Measurements from ENCODE around the gene NDNF.

The NDNF gene

DNA sequence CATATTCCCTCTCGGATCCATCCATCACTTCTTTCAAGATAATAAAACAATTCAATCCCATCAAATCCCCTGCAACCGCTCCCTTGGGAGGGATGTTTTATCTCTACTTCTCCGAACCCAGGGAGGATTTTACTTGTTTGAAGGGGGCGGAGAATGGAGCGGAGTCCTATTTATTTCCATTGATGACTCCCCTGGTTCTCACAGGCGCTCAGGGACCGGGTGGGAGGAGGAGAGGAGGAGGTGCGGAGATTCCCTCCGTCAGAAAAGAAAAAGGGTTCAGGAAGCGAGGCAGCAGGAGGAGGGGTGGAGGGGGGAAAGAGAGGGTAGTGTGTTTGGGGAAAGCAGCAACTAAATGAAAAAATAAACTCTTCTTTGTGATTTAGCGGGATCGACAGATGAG lies 2.1 kb downstream of the NDNF start:
- no peaks in the 10 kb centered on the region for H3K36me3 ChIP-seq (ENCODE audit: control insufficient read depth in 2 of 2, insufficient read depth in 1 of 2, low read length in 2 of 2)
- no peak overlapping the region for H3K4me3 ChIP-seq (ENCODE audit: low read depth, low read length)
- H3K9me3 ChIP-seq (ENCODE audit: control insufficient read depth, insufficient read depth, low read depth, low read length) = no peaks in the 10 kb centered on the region
- ChIA-PET POLR2A (no interaction called here), CTCF (no interaction called here)
- peak overlapping the region; percentile 62; the same call in 1 of the 2 replicates for H3K27ac ChIP-seq (ENCODE audit: extremely low read depth, low read depth, low read length)
- H3K4me1 ChIP-seq (ENCODE audit: control insufficient read depth, insufficient read depth, low read length) = no peaks in the 10 kb centered on the region
- TF ChIP-seq, protein P1, sequence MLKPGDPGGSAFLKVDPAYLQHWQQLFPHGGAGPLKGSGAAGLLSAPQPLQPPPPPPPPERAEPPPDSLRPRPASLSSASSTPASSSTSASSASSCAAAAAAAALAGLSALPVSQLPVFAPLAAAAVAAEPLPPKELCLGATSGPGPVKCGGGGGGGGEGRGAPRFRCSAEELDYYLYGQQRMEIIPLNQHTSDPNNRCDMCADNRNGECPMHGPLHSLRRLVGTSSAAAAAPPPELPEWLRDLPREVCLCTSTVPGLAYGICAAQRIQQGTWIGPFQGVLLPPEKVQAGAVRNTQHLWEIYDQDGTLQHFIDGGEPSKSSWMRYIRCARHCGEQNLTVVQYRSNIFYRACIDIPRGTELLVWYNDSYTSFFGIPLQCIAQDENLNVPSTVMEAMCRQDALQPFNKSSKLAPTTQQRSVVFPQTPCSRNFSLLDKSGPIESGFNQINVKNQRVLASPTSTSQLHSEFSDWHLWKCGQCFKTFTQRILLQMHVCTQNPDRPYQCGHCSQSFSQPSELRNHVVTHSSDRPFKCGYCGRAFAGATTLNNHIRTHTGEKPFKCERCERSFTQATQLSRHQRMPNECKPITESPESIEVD (tag by site-specific recombination; IDR thresholded peaks at IDR 0.05) = peak; percentile 60; the same call in 1 of the 2 replicates
- TF ChIP-seq ZNF777 (tag by site-specific recombination; IDR thresholded peaks at IDR 0.05; ENCODE audit: borderline replicate concordance) (no peak), ZFHX2 (tag by site-specific recombination; conservative IDR thresholded peaks at IDR 0.05) (peak; percentile 43), MYNN (tag by site-specific recombination; IDR thresholded peaks at IDR 0.05; ENCODE audit: borderline replicate concordance) (no peak), KLF10 (tag by site-specific recombination; IDR thresholded peaks at IDR 0.05) (no peak), SP2 (tag by site-specific recombination; IDR thresholded peaks at IDR 0.05) (0 out of 2 replicates have a peak, but pooled peaks have one; percentile 19), ZNF157 (tag by site-specific recombination; IDR thresholded peaks at IDR 0.05) (no peak), ZSCAN30 (tag by site-specific recombination; IDR thresholded peaks at IDR 0.05) (no peak), EGR2 (tag by site-specific recombination; IDR thresholded peaks at IDR 0.05; ENCODE audit: low read depth) (peak; percentile 47), ZNF324 (tag by site-specific recombination; IDR thresholded peaks at IDR 0.05) (no peak), ZNF501 (tag by site-specific recombination; IDR thresholded peaks at IDR 0.05) (no peak), ZNF792 (tag by site-specific recombination; IDR thresholded peaks at IDR 0.05) (no peak), ZBTB48 (tag by site-specific recombination; IDR thresholded peaks at IDR 0.05) (peak; percentile 61; the same call in 1 of the 2 replicates), TCF7L2 (IDR thresholded peaks at IDR 0.05; ENCODE audit: borderline replicate concordance, low read depth, low read length) (0 out of 2 replicates have a peak, but pooled peaks have one; percentile 30), IKZF3 (tag by site-specific recombination; IDR thresholded peaks at IDR 0.05) (peak; percentile 42; the same call in 1 of the 2 replicates), ZNF837 (tag by site-specific recombination; IDR thresholded peaks at IDR 0.05) (no peak), ZXDB (tag by site-specific recombination; IDR thresholded peaks at IDR 0.05) (peak; percentile 21; the same call in 1 of the 2 replicates), WT1 (tag by site-specific recombination; IDR thresholded peaks at IDR 0.05) (peak; percentile 52), ZNF623 (tag by site-specific recombination; IDR thresholded peaks at IDR 0.05) (no peak), ZFP69B (tag by site-specific recombination; IDR thresholded peaks at IDR 0.05) (no peak), ZNF169 (tag by site-specific recombination; IDR thresholded peaks at IDR 0.05) (no peak), ZBTB20 (tag by site-specific recombination; IDR thresholded peaks at IDR 0.05) (peak; percentile 36; the same call in 1 of the 2 replicates), ZNF433 (tag by site-specific recombination; IDR thresholded peaks at IDR 0.05; ENCODE audit: low read depth) (no peak), ZNF214 (tag by site-specific recombination; IDR thresholded peaks at IDR 0.05; ENCODE audit: borderline replicate concordance) (no peak)
- TF ChIP-seq, protein P2, sequence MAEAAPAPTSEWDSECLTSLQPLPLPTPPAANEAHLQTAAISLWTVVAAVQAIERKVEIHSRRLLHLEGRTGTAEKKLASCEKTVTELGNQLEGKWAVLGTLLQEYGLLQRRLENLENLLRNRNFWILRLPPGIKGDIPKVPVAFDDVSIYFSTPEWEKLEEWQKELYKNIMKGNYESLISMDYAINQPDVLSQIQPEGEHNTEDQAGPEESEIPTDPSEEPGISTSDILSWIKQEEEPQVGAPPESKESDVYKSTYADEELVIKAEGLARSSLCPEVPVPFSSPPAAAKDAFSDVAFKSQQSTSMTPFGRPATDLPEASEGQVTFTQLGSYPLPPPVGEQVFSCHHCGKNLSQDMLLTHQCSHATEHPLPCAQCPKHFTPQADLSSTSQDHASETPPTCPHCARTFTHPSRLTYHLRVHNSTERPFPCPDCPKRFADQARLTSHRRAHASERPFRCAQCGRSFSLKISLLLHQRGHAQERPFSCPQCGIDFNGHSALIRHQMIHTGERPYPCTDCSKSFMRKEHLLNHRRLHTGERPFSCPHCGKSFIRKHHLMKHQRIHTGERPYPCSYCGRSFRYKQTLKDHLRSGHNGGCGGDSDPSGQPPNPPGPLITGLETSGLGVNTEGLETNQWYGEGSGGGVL (tag by site-specific recombination; IDR thresholded peaks at IDR 0.05) = peak; percentile 70
- TF ChIP-seq, protein P3, sequence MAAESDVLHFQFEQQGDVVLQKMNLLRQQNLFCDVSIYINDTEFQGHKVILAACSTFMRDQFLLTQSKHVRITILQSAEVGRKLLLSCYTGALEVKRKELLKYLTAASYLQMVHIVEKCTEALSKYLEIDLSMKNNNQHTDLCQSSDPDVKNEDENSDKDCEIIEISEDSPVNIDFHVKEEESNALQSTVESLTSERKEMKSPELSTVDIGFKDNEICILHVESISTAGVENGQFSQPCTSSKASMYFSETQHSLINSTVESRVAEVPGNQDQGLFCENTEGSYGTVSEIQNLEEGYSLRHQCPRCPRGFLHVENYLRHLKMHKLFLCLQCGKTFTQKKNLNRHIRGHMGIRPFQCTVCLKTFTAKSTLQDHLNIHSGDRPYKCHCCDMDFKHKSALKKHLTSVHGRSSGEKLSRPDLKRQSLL (tag by site-specific recombination; IDR thresholded peaks at IDR 0.05) = no peak
- TF ChIP-seq, protein P4, sequence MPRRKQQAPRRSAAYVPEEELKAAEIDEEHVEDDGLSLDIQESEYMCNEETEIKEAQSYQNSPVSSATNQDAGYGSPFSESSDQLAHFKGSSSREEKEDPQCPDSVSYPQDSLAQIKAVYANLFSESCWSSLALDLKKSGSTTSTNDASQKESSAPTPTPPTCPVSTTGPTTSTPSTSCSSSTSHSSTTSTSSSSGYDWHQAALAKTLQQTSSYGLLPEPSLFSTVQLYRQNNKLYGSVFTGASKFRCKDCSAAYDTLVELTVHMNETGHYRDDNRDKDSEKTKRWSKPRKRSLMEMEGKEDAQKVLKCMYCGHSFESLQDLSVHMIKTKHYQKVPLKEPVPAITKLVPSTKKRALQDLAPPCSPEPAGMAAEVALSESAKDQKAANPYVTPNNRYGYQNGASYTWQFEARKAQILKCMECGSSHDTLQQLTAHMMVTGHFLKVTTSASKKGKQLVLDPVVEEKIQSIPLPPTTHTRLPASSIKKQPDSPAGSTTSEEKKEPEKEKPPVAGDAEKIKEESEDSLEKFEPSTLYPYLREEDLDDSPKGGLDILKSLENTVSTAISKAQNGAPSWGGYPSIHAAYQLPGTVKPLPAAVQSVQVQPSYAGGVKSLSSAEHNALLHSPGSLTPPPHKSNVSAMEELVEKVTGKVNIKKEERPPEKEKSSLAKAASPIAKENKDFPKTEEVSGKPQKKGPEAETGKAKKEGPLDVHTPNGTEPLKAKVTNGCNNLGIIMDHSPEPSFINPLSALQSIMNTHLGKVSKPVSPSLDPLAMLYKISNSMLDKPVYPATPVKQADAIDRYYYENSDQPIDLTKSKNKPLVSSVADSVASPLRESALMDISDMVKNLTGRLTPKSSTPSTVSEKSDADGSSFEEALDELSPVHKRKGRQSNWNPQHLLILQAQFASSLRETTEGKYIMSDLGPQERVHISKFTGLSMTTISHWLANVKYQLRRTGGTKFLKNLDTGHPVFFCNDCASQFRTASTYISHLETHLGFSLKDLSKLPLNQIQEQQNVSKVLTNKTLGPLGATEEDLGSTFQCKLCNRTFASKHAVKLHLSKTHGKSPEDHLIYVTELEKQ (tag by site-specific recombination; IDR thresholded peaks at IDR 0.05; ENCODE audit: borderline replicate concordance) = no peak
- TF ChIP-seq, protein P5, sequence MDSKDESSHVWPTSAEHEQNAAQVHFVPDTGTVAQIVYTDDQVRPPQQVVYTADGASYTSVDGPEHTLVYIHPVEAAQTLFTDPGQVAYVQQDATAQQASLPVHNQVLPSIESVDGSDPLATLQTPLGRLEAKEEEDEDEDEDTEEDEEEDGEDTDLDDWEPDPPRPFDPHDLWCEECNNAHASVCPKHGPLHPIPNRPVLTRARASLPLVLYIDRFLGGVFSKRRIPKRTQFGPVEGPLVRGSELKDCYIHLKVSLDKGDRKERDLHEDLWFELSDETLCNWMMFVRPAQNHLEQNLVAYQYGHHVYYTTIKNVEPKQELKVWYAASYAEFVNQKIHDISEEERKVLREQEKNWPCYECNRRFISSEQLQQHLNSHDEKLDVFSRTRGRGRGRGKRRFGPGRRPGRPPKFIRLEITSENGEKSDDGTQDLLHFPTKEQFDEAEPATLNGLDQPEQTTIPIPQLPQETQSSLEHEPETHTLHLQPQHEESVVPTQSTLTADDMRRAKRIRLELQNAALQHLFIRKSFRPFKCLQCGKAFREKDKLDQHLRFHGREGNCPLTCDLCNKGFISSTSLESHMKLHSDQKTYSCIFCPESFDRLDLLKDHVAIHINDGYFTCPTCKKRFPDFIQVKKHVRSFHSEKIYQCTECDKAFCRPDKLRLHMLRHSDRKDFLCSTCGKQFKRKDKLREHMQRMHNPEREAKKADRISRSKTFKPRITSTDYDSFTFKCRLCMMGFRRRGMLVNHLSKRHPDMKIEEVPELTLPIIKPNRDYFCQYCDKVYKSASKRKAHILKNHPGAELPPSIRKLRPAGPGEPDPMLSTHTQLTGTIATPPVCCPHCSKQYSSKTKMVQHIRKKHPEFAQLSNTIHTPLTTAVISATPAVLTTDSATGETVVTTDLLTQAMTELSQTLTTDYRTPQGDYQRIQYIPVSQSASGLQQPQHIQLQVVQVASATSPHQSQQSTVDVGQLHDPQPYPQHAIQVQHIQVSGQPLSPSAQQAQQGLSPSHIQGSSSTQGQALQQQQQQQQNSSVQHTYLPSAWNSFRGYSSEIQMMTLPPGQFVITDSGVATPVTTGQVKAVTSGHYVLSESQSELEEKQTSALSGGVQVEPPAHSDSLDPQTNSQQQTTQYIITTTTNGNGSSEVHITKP (tag by site-specific recombination; IDR thresholded peaks at IDR 0.05) = no peak

Measured in HEK293 (cell line).